Endometrial microvascular endothelial cells (primary cell): Measurements from ENCODE around the gene DENR. TPM values are rescaled to one million over a fixed set of nuclear protein-coding genes. Genes with fewer than 3 reads are reported as not detected.

Experiments used
- in situ Hi-C: cut with HindIII; loops from 2 replicates; pipeline ENCODE4 v1.10.0; 2017; ENCODE audit warnings: low sequenced_read_pairs, low pct_unique_long_range_greater_than_20kb; ENCODE audit errors: inconsistent ontology term
- total RNA-seq: library from RNA; depleted of rRNA; stranded (reverse); fragments of >200 nt; gene quantifications from one replicate; pipeline ENCODE4 v1.2.3, GENCODE V29; 2015; ENCODE audit errors: inconsistent ontology term

The DENR gene
- total RNA-seq, 1 donor from 2014 or later = 35.9 TPM

DNA sequence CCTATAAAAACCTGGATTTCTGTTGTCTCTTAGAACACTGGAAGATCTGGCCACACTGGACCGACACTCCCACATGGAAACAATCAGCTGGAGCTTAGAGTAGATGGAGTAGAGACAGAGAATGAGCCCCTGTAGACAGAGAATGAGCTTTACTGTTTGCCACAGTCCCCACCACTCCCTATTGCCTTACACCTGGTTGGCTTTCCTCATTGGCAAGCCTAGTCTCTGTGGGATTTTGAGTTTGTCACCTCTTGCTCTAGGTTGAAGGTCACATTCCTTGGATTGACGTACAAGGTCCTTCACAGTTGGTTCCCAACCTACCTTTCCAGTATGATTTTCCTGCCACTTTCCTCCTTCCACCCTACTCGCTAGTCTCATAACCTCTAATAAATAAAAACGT, 20.0 kb upstream of the DENR start:
- in situ Hi-C loops = no loop called here

- in situ Hi-C loops = no loop called here
Observed at GRCh38 chr12:122738571-122738970, 14.1 kb upstream of the DENR start.

DNA sequence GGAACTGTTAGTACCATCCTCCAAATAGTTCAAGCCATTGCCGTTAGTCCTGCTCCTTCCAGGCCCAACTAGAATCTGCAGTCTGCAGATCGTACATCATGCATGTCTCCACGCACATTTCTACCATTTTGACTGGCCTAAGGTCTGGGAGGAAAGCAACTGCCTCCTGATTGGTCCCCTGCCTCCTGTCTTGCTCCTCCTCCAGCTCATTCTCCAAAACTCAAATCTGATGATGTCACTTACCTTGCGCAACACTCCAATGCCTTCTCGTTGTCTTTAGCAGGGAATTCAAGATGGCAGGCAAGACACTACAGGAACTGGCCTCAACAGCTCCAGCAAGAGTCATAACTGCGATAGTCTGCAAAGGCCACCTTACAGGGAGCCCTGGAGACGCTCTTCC, 12.3 kb upstream of the DENR start:
- in situ Hi-C loops = no loop called here

DNA sequence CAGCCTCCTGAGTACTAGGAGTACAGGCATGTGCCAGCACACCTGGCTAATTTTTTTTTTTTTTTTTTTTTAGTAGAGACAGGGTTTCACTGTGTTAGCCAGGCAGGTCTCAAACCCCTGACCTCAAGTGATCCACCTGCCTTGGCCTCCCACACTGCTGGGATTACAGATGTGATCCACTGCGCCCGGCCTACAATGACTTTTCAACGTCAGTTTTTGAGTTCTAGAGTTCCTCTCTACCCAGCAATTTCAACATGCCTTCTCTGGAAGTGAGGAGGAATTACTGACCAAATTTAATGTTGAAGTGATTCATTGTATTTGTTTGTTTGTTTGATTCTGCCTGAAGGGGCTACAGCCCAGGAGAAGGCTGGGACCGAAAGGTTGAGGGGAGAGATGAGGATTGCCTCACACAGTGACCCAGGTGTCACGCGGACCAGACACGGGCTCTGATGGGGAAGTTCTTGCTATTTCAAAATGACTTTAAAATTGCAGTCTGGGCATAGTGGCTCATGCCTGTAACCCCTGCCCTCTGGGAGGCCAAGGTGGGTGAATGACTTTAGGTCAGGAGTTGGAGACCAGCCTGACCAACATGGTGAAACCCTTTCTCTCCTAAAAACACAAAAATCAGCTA, 8.6 kb upstream of the DENR start:
- in situ Hi-C loops = no loop called here

DNA sequence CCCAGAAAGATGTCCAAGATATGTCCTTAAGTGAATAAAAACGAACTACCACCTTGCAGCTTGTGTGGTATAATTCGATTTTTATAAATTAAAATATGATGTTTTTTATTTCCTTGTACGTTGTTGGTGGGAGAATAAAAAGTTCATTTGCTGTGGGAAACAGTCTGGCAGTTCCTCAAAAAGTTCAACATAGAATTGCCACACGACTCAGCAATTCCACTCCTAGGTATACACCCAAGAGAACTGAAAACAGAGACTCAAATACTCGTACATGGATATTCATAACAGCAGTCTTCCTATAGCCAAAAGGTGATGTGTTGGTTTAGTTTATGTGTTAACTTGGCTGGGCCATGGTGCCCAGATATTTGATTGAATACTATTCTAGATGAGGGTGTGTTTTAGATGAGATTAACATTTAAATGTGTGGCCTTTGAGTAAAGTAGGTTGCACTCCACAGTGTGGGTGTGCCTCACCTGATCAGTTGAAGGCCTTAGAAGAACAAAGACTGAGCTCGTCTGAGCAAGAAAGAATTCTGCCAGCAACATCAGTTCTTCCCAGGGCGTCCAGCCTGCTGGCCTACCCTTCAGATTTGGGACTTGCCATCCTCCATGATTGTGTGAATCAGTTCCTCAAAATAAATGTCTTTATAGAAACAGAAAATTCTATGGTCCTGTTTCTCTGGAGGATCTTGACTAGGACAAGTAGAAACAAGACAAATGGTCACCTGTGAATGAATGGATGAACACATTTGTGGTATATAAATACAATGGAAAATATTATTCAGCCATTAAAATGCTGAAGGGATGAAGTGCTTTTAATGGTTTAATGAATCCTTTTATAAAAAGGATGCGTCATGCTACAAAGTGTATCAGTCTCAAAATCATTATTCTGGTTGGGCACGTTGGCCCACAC, 5.1 kb upstream of the DENR start:
- in situ Hi-C loops = no loop called here

DNA sequence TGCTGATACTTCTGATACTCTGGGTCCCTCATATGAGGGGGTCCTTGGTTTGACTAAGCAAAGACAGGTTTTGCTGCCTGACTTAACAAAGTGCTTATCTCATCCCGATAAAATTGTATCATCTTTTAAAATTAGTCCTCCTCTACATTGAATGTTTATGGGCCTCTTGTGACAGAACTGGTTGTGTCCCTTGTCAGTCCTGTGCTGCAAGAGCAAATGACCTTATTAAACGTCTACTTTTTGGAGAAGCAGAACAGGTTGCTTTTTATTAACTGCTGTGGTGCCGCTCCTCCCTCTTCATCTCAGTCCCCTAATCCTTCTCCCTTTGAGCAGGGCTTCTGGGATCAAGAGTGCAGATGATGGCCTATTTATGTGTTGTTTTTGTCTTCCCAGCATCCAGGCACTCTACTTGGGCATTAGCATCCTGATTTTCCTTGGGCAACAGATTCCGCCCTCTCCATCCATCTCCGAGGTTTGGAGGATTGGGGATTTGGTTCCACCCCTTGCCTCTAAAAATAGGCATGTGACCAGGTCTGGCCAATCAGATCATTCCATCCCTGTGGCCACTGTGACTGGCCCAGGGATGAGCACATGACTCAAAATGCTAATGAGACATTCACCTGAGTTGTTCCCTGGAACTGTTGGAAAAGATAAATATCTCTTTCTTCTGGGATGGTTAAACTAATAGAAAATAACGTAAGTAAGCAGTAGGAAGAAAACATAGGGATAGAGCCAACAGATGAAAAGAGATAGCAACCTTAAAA, 2.9 kb upstream of the DENR start:
- in situ Hi-C loops = loop anchor here (25.0 kb wide), 1 partner anchor 237 kb away; the partner anchor contains the start of gene ZCCHC8

DNA sequence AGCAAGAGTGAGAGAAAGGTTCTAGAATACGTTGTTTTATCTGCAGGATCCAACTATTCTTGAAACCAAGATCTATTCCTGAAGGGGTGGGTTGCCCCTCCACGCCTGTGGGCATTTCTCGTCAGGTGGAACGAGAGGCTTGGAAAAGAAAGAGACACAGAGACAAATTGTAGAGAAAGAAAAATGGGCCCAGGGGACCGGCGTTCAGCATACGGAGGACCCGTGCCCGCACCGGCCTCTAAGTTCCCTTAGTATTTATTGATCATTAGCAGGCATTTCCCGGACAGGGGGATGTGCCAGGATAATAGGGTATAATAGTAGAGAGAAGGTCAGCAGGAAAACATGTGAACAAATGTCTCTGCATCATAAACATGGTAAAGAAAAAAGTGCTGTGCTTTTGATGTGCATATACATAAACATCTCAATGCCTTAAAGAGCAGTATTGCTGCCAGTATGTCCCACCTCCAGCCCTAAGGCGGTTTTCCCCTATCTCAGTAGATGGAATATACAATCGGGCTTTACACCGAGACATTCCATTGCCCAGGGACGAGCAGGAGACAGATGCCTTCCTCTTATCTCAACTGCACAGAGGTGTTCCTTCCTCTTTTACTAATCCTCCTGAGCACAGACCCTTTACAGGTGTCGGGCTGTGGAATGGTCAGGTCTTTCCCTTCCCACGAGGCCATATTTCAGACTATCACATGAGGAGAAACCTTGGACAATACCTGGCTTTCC, 1.7 kb upstream of the DENR start:
- in situ Hi-C loops = loop anchor here (25.0 kb wide), 1 partner anchor 239 kb away; the partner anchor contains the start of gene ZCCHC8

GRCh38 chr12:122753319-122753650, 661 bp downstream of the DENR start:
- in situ Hi-C loops = loop anchor here (25.0 kb wide), 1 partner anchor 241 kb away; the partner anchor contains the start of gene ZCCHC8

DNA sequence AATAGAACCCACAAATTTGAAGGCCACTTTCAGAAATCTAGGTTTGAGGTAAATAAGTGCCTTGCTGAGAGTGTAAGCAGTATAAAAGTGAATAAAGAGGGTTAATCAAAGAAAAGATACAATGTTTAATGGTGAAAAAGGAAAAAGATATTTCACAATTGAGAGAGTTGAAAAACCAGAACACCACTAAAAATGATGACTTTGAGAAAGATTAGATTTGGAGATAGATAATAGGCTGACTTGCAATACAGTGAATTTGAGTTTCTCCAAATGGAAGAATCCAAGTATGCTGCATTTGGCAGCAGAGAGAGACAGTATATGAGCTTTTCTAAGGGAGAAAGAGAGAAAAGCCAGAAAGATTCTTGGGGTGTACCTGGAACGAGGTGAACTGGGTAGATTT, 2.2 kb downstream of the DENR start:
- in situ Hi-C loops = loop anchor here (25.0 kb wide), 1 partner anchor 242 kb away; the partner anchor contains the start of gene ZCCHC8

GRCh38 chr12:122757568-122757967, 4.9 kb downstream of the DENR start:
- in situ Hi-C loops = loop anchor here (25.0 kb wide), 1 partner anchor 245 kb away; the partner anchor contains the start of gene ZCCHC8

DNA sequence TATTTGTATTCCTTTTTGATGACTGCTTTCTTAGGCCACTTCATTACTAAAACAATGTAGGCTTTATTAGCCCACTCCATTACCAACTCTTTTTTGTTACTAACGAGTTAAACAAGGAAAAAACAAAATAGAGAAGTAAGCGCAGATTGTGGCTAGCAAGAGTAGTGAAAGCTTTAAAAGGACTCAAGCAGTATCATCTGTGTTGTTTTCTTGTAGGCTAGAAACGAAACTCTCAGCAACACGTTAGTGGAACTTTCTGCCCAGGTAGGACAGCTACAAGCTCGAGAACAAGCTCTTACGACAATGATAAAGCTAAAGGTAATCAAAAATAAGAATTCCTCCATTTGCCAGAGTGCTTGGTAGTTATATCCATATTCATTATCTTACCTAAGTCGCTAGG, 32.9 kb downstream of the DENR start:
- in situ Hi-C loops = no loop called here

DNA sequence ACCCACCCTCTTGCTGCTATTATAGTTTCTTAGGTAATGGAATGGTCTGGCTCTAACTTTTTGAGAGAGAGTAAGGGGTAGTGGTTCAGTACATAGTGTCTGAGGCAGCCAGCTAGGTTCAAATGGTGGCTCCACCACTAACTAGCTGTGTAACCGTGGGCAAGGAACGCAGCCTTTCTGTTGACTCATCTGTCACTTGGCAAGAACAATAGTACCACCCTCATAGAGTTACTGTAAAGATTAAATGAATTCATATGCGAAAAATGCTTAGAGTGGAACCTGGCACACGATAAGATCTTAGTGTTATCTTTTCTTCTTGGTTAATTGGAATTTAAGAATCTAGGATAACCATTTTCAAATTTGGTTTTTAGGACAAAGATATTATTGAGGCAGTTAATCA, 35.8 kb downstream of the DENR start:
- in situ Hi-C loops = no loop called here

DNA sequence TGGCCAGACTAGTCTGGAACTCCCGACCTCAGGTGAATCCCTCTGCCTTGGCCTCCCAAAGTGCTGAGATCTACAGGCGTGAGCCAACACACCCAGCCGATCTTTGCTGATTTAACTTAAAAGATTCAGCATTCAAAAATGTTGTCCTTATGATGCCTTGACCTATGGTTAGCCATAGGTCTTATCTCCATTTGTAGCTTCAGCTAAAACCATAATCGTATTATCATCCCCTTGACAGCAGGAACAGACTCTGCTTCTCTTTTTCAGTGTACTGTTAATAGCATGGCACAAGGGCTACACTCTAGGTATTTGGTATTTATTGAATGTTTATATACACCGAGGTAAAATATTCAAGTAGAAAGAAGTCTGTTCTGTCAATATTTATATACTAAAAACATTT, 37.0 kb downstream of the DENR start:
- in situ Hi-C loops = no loop called here

DNA sequence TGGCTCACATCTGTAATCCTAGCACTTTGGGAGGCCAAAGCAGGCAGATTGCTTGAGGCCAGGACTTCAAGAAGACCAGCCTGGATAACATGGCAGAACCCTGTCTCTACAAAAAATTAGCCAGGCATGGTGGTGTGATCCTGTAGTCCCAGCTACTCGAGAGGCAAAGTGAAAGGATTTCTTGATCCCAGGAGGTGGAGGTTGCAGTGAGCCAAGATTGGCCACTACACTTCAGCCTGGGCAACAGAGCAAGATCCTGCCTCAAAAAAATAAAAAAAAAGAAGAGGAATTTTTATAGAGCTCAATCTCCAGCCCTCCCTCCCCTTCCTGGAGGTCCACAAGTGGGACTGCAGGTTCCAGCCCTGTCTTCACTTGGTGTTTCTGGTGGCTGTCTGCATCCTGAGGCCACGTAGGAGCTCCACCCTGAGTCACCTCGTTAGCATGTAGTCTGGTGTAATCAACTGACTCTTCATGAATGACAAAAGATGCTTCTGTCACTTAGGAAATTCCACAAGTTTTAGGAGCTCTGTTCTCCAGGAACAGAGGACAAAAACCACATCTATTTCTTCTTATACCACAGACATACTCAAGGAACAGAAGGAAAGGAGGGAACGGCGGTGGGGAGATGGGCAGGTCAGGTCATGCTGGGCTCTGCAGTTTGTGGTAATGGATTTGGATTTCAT, 37.9 kb downstream of the DENR start:
- in situ Hi-C loops = no loop called here

DNA sequence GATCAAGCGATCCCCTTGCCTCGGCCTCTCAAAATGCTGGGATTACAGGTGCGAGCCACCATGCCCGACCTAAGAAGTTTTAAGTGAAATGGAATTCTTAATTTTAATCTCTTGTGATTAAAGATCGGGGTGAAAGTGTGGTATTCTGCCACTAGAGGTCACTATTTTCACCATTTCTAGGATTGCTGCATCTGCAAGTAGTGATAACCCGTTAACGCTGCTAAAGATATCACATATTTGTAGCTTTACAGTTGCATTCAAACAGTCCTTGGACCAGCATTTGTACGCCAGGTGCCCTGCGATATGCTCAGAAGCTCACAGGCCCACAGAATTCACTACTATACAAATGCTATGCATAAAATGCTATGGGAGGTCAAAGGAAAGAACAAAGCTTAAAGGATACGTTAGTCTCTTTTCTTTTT, 41.1 kb downstream of the DENR start:
- in situ Hi-C loops = no loop called here

GRCh38 chr12:122795807-122796206, 43.2 kb downstream of the DENR start:
- in situ Hi-C loops = no loop called here

GRCh38 chr12:122799641-122800243, 47.1 kb downstream of the DENR start:
- in situ Hi-C loops = no loop called here

- in situ Hi-C loops = no loop called here
Observed at GRCh38 chr12:122803937-122804336, 51.3 kb downstream of the DENR start.
